CD1c-positive myeloid dendritic cell (primary cell): ENCODE results near the gene LINS1.
A peak's percentile ranks its signal among the peaks of the same experiment; 100 is the strongest.

ENCODE experiments used
- DNase-seq: peaks from one replicate; pipeline ENCODE4 v3.0.0-alpha.2; 2016; ENCODE audit errors: extremely low spot score

The LINS1 gene

GRCh38 chr15:100559330-100559729 lies 42.7 kb downstream of the LINS1 start:
- peak; percentile 46 for DNase-seq

DNA sequence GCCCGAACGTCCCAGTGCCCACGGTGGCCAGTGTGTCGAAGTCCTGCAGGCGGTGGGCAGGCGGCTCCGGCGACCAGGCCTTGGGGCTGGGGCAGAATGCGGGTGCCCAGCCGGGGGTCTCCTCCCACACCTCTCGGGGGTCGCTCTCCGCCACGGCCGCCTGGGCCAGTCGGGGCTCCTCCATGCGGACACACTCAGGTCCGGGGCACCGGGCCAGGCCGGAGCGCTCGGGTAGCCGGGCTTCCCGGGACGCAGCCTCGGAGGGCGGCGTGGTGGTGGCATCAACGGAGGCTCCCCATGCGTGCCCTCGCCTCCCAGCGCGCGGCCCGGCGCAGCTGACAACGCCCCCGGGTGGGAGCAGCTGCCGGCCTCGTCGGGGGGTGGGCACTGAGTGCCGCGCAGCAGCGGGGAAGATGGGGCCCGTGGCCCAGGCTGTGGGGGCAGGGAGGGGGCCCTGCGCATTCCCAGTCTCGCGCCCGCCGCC lies 43.2 kb downstream of the LINS1 start:
- DNase-seq = no peak

DNA sequence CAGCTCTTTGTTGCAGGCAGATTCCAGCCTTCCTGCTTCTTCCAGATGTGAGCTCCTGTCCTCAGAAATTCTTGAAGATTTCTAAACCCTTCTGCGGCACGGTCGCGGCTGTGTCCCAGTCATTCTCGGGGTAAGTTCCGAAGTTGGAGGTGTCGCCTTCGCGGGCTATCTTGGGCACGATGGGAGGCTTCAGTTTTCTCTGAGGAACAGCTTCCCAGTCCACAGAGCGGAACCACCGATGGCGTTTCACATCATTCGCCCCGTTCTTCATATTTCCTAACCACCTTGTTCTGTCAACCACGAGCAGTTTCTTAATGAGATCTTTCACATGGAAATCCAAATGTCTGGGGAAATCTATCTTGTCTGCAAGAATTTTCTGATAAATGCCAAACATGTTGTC lies 48.5 kb downstream of the LINS1 start:
- DNase-seq = no peak

DNA sequence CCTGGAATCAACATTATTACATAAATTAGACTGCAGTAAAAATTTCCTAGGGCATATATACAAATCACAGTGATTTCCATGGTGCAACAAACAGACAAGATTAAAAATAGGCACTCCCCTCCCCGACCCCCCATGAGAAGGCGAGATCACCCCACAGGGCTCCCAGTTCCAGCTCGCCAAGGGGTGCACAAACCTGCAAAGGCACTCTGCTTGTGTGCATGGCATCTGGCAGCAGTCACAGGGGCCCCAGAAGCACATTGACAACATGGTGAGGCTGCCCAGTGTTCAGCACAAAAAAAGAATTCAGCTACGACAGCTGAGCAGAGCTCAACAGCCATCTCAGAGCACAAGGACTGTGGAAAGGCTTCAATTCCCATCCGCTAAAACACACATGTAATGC lies 54.0 kb downstream of the LINS1 start:
- no peak for DNase-seq

DNA sequence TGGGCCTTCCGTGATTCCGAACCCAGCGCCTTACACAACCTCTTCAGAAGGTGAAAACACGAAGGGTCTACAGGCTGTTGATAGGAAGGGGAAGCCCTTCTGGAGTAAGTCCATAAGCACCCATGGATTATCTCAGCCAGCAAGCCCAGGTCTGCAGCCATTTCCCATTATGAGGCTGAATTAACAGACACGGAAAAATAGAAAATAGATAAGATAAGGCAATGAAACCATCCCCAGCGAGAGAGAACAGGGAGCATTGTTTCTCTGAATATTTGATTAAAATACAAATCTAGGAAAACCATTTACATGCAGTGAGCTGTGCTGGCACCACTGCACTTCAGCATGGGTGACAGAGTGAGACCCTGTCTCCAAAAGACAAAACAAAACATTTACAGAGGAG lies 57.0 kb downstream of the LINS1 start:
- no peak for DNase-seq

DNA sequence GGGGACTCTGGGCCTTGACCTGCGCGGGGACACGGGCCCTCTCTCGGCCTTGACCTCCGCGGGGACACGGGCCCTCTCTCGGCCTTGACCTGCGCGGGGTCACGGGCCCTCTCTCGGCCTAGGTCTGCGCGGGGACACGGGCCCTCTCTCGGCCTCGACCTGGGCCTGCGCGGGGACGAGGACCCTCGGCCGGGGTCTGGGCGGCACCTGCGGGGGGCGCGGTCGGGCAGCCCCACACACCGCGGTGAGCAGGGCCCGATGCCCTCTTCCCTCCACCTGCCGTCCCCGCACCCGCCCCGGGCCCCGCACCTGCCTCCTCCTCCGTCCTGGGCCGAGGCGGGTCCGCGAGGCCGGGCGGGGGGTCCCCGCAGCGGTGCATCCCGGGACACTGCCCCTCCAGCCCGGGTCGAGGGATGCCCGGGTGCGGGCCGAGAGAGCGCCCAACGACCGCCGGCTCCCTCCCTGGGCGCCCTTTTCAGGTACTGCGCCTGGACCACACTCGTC lies 57.6 kb downstream of the LINS1 start:
- DNase-seq = no peak

- no peak for DNase-seq
Observed at GRCh38 chr15:100542290-100542689, 59.7 kb downstream of the LINS1 start.

- peak; percentile 67 for DNase-seq
Observed at GRCh38 chr15:100537331-100537730, 64.7 kb downstream of the LINS1 start.

- DNase-seq = no peak
Observed at GRCh38 chr15:100536733-100537132, 65.3 kb downstream of the LINS1 start.

- no peak for DNase-seq
Observed at GRCh38 chr15:100533886-100534285, 68.1 kb downstream of the LINS1 start.

- DNase-seq = no peak
Observed at GRCh38 chr15:100531823-100532327, 70.1 kb downstream of the LINS1 start.

DNA sequence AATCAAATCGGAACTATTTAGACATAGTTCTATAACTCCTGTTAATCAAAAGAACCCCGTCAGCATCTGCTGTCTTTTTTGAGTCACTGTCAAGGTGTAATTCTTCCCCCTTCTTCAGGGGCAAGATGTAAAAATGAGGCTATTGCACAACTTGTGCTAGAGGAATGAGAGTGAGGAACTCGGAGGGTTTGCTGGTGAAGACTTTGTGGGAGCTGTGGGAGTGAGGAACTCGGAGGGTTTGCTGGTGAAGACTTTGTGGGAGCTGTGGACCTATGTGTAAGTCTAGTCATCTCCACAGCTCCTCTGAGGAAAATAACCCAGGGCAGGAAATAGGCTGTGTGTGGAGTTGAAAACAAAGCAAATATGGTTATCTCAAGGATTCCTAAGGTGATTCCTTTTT lies 70.8 kb downstream of the LINS1 start:
- peak; percentile 27 for DNase-seq

DNA sequence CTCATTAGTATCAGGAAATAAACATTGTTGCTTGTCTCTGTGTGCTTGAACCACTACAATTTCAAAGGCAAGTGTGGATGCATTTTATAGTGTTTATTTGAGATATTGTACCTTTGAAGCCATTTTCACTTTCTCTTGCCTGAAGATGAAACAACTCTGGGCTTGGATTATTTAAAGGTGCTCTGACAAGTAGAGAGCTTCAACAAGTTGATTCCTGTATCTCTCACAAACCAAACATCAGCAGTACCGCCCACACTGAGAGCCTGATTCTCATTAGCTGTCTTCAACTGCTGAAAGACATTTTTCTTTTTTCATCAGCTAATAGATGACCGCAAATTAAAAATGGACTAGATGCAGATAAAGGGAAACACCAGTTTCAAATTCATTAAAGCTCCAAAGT lies 72.4 kb downstream of the LINS1 start:
- no peak for DNase-seq

- no peak for DNase-seq
Observed at GRCh38 chr15:100528833-100529428, 73.1 kb downstream of the LINS1 start, which contains the start of gene CERS3. Gene CERS3, minus strand, starts transcription at chr15:100528950. Its CDS starts 27,101 bp downstream, at chr15:100501849.

- DNase-seq = no peak
Observed at GRCh38 chr15:100526027-100526481, 75.9 kb downstream of the LINS1 start.

GRCh38 chr15:100525436-100525835 lies 76.5 kb downstream of the LINS1 start:
- no peak for DNase-seq

GRCh38 chr15:100524326-100524725 lies 77.7 kb downstream of the LINS1 start:
- no peak for DNase-seq

DNA sequence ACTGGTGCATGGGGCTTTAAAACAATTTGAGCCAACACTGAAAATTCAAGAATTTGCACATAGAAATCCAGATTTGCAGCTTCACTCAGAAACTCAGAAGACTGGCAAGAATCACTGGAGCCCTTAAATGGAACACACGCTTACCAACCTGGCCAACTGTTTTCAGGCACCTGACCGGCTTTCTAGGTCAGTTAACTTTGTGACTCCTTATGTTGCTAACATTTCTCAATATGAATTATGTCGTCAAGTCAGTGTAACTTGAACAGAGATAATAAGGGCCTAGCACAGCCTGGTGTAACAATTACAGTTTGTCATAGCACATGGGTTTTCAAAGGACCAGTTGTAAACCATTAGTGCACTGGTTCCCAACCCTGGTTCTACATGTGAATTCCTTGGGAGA lies 80.1 kb downstream of the LINS1 start:
- DNase-seq = no peak

DNA sequence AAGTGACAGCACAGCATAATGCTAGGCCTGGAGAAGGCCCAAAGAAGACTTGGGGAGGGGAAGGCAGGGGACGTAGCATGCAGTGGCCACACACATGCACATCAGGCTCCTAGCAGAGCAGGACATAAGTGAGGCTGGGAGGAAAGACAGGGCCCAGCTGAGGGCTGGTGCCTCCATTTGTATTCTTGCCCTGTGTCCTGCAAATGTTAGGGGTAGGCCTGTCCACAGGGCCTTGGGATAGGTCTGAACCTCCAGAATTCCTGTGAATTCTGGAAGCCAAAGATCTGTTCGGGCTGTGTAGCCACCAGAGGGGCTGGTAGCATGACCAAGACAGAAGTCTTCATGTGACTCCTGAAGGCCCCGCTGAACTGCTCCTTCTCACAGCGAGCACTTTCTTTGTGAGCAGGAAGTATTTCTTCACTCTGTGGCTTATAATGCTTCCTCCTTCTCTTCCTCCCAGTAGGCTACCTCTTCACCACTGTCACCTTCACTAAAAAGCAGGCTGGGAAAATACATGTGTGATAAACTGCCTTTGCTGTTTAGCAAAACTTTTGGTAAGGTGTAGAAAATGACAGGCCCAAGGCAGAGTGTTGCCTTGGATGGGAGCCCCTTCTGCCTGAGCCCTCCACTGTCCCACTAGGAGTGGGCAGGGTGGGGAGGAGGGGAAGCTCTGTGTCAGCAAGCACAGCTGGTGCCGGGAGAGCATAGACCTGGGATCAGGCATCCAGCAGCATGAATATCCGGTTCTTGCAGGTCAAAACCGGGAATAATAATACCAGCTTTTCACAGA lies 81.7 kb downstream of the LINS1 start:
- peak; percentile 15 for DNase-seq

DNA sequence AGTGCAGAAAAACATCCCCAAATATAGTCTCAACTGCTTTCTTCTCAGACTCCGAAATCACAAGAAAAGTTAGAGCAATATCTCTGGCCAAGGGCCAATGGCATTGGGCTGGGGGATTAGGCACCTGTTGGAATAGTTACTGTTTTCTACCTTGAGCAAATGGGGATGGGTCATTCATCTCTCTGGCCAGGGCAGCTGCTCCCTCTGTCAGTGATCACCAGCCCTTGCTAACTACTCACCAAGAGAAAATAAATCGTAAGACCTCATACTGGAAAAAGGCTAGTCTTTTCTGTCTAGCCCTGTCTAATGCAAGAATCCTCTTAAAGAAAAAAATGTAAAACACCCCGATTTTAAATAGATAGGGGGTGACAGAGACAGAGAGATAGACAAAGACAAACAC lies 84.1 kb downstream of the LINS1 start:
- DNase-seq = no peak
